NB4 (cell line): Measurements from ENCODE around the gene LGALS7.

ENCODE experiments used
- CTCF ChIP-seq: IDR thresholded peaks from one replicate; pipeline ENCODE4 v1.5.1; 2012; ENCODE audit warnings: low read depth, low read length
- MYC ChIP-seq: IDR thresholded peaks from 2 replicates; pipeline ENCODE4 v1.6.1; 2011; ENCODE audit warnings: low read depth, low read length
- POLR2A ChIP-seq: IDR thresholded peaks from 2 replicates; pipeline ENCODE4 v1.6.1; 2011; ENCODE audit warnings: mild to moderate bottlenecking; ENCODE audit not compliant: insufficient read length; ENCODE audit errors: extremely low read depth
- TF ChIP-seq, protein P1 (sequence below): IDR thresholded peaks from 2 replicates; pipeline ENCODE4 v1.6.1; 2011; ENCODE audit warnings: low read depth, low read length

- no peak for TF ChIP-seq CTCF
- no peak for TF ChIP-seq POLR2A
- no peak for TF ChIP-seq MYC
- TF ChIP-seq, protein P1, sequence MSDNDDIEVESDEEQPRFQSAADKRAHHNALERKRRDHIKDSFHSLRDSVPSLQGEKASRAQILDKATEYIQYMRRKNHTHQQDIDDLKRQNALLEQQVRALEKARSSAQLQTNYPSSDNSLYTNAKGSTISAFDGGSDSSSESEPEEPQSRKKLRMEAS: no peak
These were observed 33.1 kb downstream of the LGALS7 start for GRCh38 chr19:38740257-38740592.
